GM10847 (cell line): ENCODE results near the gene CPLX1.

Source experiments
- POLR2A ChIP-seq: IDR thresholded peaks from 2 replicates; pipeline ENCODE4 v1.6.1; 2011; ENCODE audit not compliant: insufficient read length; ENCODE audit errors: extremely low read depth

The CPLX1 gene

GRCh38 chr4:829291-829690 is 3.4 kb upstream of the CPLX1 start:
- TF ChIP-seq POLR2A, result no peak

GRCh38 chr4:828641-829271 is 2.8 kb upstream of the CPLX1 start:
- no peak for TF ChIP-seq POLR2A

- TF ChIP-seq POLR2A, result no peak
These were observed 1.5 kb upstream of the CPLX1 start for GRCh38 chr4:827209-828081.

DNA sequence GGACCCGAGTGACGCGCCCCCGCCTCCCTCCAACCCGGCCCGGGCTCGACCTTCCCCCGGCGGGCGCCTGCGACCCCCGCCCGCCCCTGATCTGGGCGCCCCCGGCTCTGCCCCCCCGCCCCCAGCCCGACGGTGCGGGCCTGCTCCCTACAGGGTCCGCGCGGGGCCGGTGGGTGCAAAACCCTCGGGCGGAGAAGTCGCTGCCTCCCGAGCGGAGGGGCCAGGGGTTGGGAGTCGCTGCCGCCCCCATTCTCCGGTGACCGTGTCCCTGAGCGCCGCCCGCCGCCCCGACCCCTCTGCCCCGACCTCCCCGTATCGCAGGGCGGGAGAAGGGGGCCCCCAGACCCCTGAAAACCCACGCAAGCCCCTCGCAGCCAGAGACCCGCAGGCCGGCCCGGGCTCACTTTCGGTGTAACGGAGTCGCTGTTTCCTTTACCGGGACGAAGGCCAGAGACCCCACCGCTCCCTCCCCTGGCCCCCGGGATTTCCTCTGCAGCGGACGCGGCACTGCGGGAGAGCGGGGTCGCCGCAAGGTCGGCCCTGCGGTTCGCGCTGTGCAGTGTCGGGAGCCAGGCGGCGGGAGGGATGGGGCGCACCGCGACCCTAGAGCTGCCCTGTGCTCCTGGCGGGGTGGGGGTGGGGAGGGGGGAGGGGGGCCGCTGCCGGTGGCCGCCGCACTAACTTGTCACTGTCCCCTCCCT is 729 bp upstream of the CPLX1 start:
- no peak for TF ChIP-seq POLR2A

DNA sequence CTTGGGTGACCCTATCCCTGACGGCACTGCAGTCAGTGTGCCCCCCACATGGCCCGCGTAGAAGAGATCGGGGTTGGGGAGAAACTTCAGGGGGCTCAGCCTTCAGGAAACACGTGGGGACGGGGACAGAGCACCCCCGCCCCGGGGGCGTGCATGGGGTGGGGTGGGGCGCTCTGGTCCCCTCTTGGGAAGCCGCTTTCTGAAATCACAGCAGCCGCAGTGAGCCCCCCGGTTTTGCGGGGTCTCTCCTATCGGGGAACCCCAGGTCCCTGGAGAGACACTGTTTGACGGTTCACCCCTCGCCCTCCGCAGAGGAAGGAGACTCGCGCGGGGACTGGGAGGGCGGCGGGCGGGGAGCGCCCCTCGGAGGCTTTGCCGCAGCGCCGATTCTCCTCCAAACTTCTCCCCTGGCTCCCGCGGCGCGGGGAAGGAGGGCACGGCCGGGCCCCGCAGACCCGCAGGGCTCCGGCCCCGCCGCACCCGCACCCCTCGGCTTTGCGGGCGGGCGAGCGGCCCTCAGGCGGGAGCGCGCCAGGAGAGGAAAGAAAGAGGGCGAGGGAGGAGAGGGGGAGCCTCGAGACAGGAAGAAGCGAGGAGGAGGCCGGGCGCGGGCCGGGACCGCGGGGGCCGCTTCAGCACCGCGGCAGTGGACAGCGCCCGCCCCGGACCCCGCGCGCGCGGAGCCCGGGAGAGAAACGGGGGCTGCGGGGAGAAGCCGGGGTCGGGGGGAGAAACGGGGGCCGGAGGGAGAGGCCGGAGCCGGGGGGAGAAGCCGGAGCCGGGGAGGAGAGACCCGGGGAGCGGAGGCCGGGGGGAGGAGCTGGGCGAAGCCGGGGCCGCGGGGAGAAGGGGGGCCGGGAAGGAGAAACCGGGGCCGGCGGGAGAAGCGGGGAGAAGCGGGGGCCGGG is 612 bp downstream of the CPLX1 start:
- no peak for TF ChIP-seq POLR2A

DNA sequence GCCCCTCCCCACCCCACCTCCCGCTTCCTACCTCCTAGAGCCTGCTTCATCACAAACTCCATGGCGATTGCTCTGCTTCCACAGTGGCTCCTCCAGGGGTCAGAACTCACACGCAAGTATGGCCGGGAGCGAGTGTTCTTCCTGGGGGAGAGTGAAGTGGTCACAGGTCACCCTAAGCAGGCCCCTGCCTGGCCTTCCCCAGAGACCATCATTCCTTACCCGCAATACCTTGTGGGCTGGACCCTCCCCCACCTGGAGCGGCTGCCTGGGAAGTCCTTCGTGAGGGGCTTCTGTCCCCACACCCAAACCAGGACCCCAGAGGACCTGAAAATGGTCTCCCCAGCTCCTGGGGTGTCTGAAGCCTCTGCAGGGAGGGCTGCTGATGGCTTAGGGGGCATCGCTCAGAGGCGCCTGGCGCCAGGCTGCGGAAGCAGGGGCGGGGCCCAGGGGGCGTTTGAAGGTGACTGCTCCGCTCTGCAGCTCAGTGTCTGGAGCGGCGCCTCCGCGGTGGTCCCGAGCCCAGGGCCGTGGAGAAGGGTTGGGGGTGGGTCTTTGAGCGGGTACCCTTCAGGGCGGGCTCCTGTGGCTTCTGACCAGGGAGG is 1.4 kb downstream of the CPLX1 start:
- TF ChIP-seq POLR2A, result no peak

DNA sequence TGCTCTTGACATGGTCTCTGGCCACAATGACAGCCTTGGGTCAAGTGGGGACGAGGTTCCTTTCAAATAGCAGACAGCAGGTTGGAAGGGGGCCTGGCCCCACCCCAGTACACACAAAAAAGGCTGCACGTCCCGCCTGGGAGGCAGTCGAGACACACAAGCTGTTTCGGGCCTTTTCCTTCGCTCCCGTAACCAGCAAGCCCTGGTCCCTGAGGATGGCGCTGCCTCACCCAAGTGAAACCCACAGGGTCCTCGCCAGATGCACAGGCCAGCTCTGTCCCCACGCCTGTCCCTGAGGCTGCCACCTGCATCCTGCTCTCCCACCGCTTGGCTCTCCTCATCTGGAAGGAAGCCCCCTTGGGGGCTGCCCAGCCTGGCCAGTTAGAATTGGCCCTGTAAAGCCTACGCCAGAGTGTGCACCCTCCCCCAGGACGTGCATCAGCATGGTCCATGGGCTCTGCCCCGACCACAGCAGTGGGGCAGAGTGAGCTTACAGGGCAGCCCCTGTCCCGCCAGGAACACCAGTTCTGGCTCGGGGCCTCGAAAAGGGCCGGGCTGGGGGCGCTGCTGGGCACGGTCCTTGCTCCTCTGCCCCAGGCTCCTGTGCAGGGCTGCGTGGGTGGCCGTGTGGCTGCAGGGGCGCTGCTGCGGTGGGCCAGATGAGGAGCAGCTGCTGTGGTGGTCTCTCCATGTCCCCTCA is 2.0 kb downstream of the CPLX1 start:
- TF ChIP-seq POLR2A, result no peak

GRCh38 chr4:823176-823760 is 2.7 kb downstream of the CPLX1 start:
- no peak for TF ChIP-seq POLR2A

- TF ChIP-seq POLR2A, result no peak
These were observed 3.4 kb downstream of the CPLX1 start for GRCh38 chr4:822361-823175.

- TF ChIP-seq POLR2A, result no peak
These were observed 4.3 kb downstream of the CPLX1 start for GRCh38 chr4:821631-822030.

DNA sequence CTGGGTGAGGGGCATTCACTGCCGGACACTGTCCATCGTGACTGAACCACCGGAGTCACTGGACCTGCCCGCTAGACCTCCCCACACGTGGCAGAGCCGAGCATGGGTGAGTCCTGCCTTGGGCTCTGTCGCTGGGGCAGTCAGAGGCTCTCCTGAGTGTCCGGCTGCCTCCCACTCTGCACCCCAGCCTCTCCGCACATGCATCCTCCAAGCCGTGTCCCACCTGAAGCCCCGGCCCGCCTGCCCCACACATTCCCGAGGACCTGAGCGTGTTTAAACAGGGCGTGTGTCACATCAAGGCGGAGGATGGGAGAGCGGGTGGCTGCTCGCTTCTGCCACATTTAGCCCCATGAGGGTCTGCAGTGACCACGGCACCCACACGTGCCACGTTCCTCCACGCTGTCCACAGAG is 4.7 kb downstream of the CPLX1 start:
- TF ChIP-seq POLR2A, result no peak

GRCh38 chr4:820230-821172 is 5.4 kb downstream of the CPLX1 start:
- no peak for TF ChIP-seq POLR2A
